Measurements from ENCODE around the gene TMEM200A. TPM values are rescaled to one million over a fixed set of nuclear protein-coding genes. Genes with fewer than 3 reads are reported as not detected.

Gene TMEM200A
- total RNA-seq, 3 donors from 2014 or later: 0.54 to 1.6 (median 0.58) TPM

GRCh38 chr6:130366107-130367005 lies 539 bp downstream of the TMEM200A start:
- DNase-seq (peak; percentile 36), ATAC-seq (peak; percentile 65 to 67)
- H3K4me1 Mint-ChIP-seq (ENCODE audit: low read depth): peaks cover 27% of the 10 kb centered on the region
- no peaks in the 10 kb centered on the region for H3K36me3 Mint-ChIP-seq (ENCODE audit: insufficient read depth)
- H3K9me3 Mint-ChIP-seq: no peaks in the 10 kb centered on the region
- peak overlapping the region; percentile 74 for H3K4me3 Mint-ChIP-seq
- peaks cover 16% of the 10 kb centered on the region for H3K27me3 Mint-ChIP-seq (ENCODE audit: low read depth)

GRCh38 chr6:130367767-130368166 lies 1.9 kb downstream of the TMEM200A start:
- Mint-ChIP-seq H3K4me3 (no peak overlapping the region), H3K36me3 (ENCODE audit: insufficient read depth) (no peaks in the 10 kb centered on the region), H3K27me3 (ENCODE audit: low read depth) (peaks cover 16% of the 10 kb centered on the region), H3K9me3 (no peaks in the 10 kb centered on the region), H3K4me1 (ENCODE audit: low read depth) (peaks cover 27% of the 10 kb centered on the region)
- no peak for ATAC-seq
- DNase-seq: no peak

- no peaks in the 10 kb centered on the region for H3K36me3 Mint-ChIP-seq (ENCODE audit: insufficient read depth)
Measured at GRCh38 chr6:130368576-130368975, 2.8 kb downstream of the TMEM200A start.

GRCh38 chr6:130369831-130370230 lies 4.0 kb downstream of the TMEM200A start:
- Mint-ChIP-seq H3K9me3 (no peaks in the 10 kb centered on the region), H3K4me3 (no peak overlapping the region), H3K27me3 (ENCODE audit: low read depth) (peaks cover 14% of the 10 kb centered on the region), H3K36me3 (ENCODE audit: insufficient read depth) (no peaks in the 10 kb centered on the region), H3K4me1 (ENCODE audit: low read depth) (peaks cover 20% of the 10 kb centered on the region)
- ATAC-seq (no peak), DNase-seq (no peak)

More at GRCh38 chr6:130368576-130368975, 2.8 kb downstream of the TMEM200A start:
- Mint-ChIP-seq H3K9me3 (no peaks in the 10 kb centered on the region), H3K4me1 (ENCODE audit: low read depth) (peaks cover 27% of the 10 kb centered on the region), H3K4me3 (no peak overlapping the region), H3K27me3 (ENCODE audit: low read depth) (peaks cover 16% of the 10 kb centered on the region)
- no peak for ATAC-seq
- no peak for DNase-seq

GRCh38 chr6:130371921-130372420 lies 6.2 kb downstream of the TMEM200A start:
- Mint-ChIP-seq H3K27me3 (ENCODE audit: low read depth) (peaks cover 6% of the 10 kb centered on the region), H3K4me3 (no peak overlapping the region), H3K36me3 (ENCODE audit: insufficient read depth) (no peaks in the 10 kb centered on the region), H3K9me3 (no peaks in the 10 kb centered on the region), H3K4me1 (ENCODE audit: low read depth) (peaks cover 11% of the 10 kb centered on the region)
- no peak for DNase-seq
- no peak for ATAC-seq

GRCh38 chr6:130372786-130373185 lies 7.0 kb downstream of the TMEM200A start:
- DNase-seq (no peak), ATAC-seq (no peak)
- Mint-ChIP-seq H3K9me3 (no peaks in the 10 kb centered on the region), H3K4me1 (ENCODE audit: low read depth) (peaks cover 8% of the 10 kb centered on the region), H3K36me3 (ENCODE audit: insufficient read depth) (no peaks in the 10 kb centered on the region), H3K4me3 (no peak overlapping the region), H3K27me3 (ENCODE audit: low read depth) (peaks cover 4% of the 10 kb centered on the region)

GRCh38 chr6:130373992-130374391 lies 8.2 kb downstream of the TMEM200A start:
- ATAC-seq (no peak), DNase-seq (no peak)
- H3K27me3 Mint-ChIP-seq (ENCODE audit: low read depth): no peaks in the 10 kb centered on the region
- H3K36me3 Mint-ChIP-seq (ENCODE audit: insufficient read depth): no peaks in the 10 kb centered on the region
- H3K4me1 Mint-ChIP-seq (ENCODE audit: low read depth): no peaks in the 10 kb centered on the region
- H3K9me3 Mint-ChIP-seq: no peaks in the 10 kb centered on the region
- no peak overlapping the region for H3K4me3 Mint-ChIP-seq

- H3K27me3 Mint-ChIP-seq (ENCODE audit: low read depth): no peaks in the 10 kb centered on the region
Measured at GRCh38 chr6:130376936-130377335, 11.1 kb downstream of the TMEM200A start.

GRCh38 chr6:130377371-130377770 lies 11.6 kb downstream of the TMEM200A start:
- DNase-seq (no peak), ATAC-seq (no peak)
- Mint-ChIP-seq H3K4me1 (ENCODE audit: low read depth) (peaks cover 14% of the 10 kb centered on the region), H3K27me3 (ENCODE audit: low read depth) (no peaks in the 10 kb centered on the region), H3K36me3 (ENCODE audit: insufficient read depth) (no peaks in the 10 kb centered on the region), H3K4me3 (no peak overlapping the region), H3K9me3 (no peaks in the 10 kb centered on the region)

More at GRCh38 chr6:130376936-130377335, 11.1 kb downstream of the TMEM200A start:
- Mint-ChIP-seq H3K9me3 (no peaks in the 10 kb centered on the region), H3K4me3 (no peak overlapping the region), H3K4me1 (ENCODE audit: low read depth) (peaks cover 9% of the 10 kb centered on the region), H3K36me3 (ENCODE audit: insufficient read depth) (no peaks in the 10 kb centered on the region)
- DNase-seq (no peak), ATAC-seq (no peak)

- peaks cover 18% of the 10 kb centered on the region for H3K4me1 Mint-ChIP-seq (ENCODE audit: low read depth)
- no peak for ATAC-seq
- no peaks in the 10 kb centered on the region for H3K27me3 Mint-ChIP-seq (ENCODE audit: low read depth)
Measured at GRCh38 chr6:130377915-130378314, 12.1 kb downstream of the TMEM200A start.

GRCh38 chr6:130379223-130379622 lies 13.4 kb downstream of the TMEM200A start:
- no peaks in the 10 kb centered on the region for H3K27me3 Mint-ChIP-seq (ENCODE audit: low read depth)
- H3K9me3 Mint-ChIP-seq: no peaks in the 10 kb centered on the region
- no peak for DNase-seq
- no peak overlapping the region for H3K4me3 Mint-ChIP-seq
- peaks cover 18% of the 10 kb centered on the region for H3K4me1 Mint-ChIP-seq (ENCODE audit: low read depth)
- no peak for ATAC-seq
- no peaks in the 10 kb centered on the region for H3K36me3 Mint-ChIP-seq (ENCODE audit: insufficient read depth)

More at GRCh38 chr6:130377915-130378314, 12.1 kb downstream of the TMEM200A start:
- Mint-ChIP-seq H3K36me3 (ENCODE audit: insufficient read depth) (no peaks in the 10 kb centered on the region), H3K9me3 (no peaks in the 10 kb centered on the region), H3K4me3 (no peak overlapping the region)
- no peak for DNase-seq

GRCh38 chr6:130381012-130381411 lies 15.2 kb downstream of the TMEM200A start:
- Mint-ChIP-seq H3K4me1 (ENCODE audit: low read depth) (peaks cover 18% of the 10 kb centered on the region), H3K9me3 (no peaks in the 10 kb centered on the region), H3K27me3 (ENCODE audit: low read depth) (no peaks in the 10 kb centered on the region), H3K36me3 (ENCODE audit: insufficient read depth) (no peaks in the 10 kb centered on the region), H3K4me3 (no peak overlapping the region)
- ATAC-seq: no peak
- DNase-seq: no peak

GRCh38 chr6:130381459-130382380 lies 15.9 kb downstream of the TMEM200A start:
- peaks cover 18% of the 10 kb centered on the region for H3K4me1 Mint-ChIP-seq (ENCODE audit: low read depth)
- no peak overlapping the region for H3K4me3 Mint-ChIP-seq
- DNase-seq (peak; percentile 22), ATAC-seq (peak in 1 of 2 donors; percentile 67)
- no peaks in the 10 kb centered on the region for H3K9me3 Mint-ChIP-seq
- no peaks in the 10 kb centered on the region for H3K36me3 Mint-ChIP-seq (ENCODE audit: insufficient read depth)
- no peaks in the 10 kb centered on the region for H3K27me3 Mint-ChIP-seq (ENCODE audit: low read depth)

GRCh38 chr6:130382872-130383490 lies 17.2 kb downstream of the TMEM200A start:
- no peak overlapping the region for H3K4me3 Mint-ChIP-seq
- DNase-seq (no peak), ATAC-seq (no peak)
- H3K4me1 Mint-ChIP-seq (ENCODE audit: low read depth): peaks cover 18% of the 10 kb centered on the region
- no peaks in the 10 kb centered on the region for H3K36me3 Mint-ChIP-seq (ENCODE audit: insufficient read depth)
- H3K27me3 Mint-ChIP-seq (ENCODE audit: low read depth): no peaks in the 10 kb centered on the region
- no peaks in the 10 kb centered on the region for H3K9me3 Mint-ChIP-seq
